HepG2 (cell line): ENCODE measurements around the gene TGM1. TPM values are rescaled to one million over a fixed set of nuclear protein-coding genes. Genes with fewer than 3 reads are reported as not detected.

Source experiments
- ARID3A ChIP-seq: IDR thresholded peaks from 2 replicates; pipeline ENCODE4 v1.6.1; 2012; ENCODE audit warnings: low read depth, low read length, improper control_type of control experiment
- BATF2 ChIP-seq: sonication (generic); formaldehyde crosslinking; IDR thresholded peaks from 2 replicates; pipeline ENCODE4 v1.8.0; 2022; ENCODE audit warnings: mild to moderate bottlenecking, missing genetic modification reagents, moderate library complexity
- CHCHD3 ChIP-seq: sonication (generic); formaldehyde crosslinking; IDR thresholded peaks from 2 replicates; pipeline ENCODE4 v1.8.0; 2022; ENCODE audit warnings: mild to moderate bottlenecking, missing genetic modification reagents, moderate library complexity
- ETV6 ChIP-seq: sonication (generic); formaldehyde crosslinking; conservative IDR thresholded peaks from 2 replicates; pipeline ENCODE4 v1.4.0; 2020; ENCODE audit warnings: missing genetic modification reagents
- FUBP1 ChIP-seq: sonication (generic); formaldehyde crosslinking; IDR thresholded peaks from 2 replicates; pipeline ENCODE4 v1.5.1; 2020; ENCODE audit warnings: missing genetic modification reagents, mild to moderate bottlenecking, borderline replicate concordance
- HMGXB4 ChIP-seq, 2 experiments: sonication (generic) in 1 of 2; formaldehyde crosslinking in 1 of 2; IDR thresholded peaks; 2 replicates each; pipeline versions ENCODE4 v1.4.0 to v1.6.1; 2018 to 2020; ENCODE audit warnings: missing genetic modification reagents in 2 of 2, borderline replicate concordance in 1 of 2, low read depth in 1 of 2, mild to moderate bottlenecking in 1 of 2, missing biosample characterization in 1 of 2
- NFE2L1 ChIP-seq: sonication (generic); formaldehyde crosslinking; IDR thresholded peaks from 2 replicates; pipeline ENCODE4 v1.4.0; 2020; ENCODE audit warnings: missing genetic modification reagents, mild to moderate bottlenecking, borderline replicate concordance
- NONO ChIP-seq, 2 experiments: fragments of 450-650 bp in 1 of 2; sonication (generic) in 1 of 2; formaldehyde crosslinking in 1 of 2; IDR thresholded peaks in 1 of 2; conservative IDR thresholded peaks in 1 of 2; 2 replicates each; pipeline versions ENCODE4 v1.6.1 to v1.8.0; 2017 to 2022; ENCODE audit warnings: mild to moderate bottlenecking in 1 of 2, missing genetic modification reagents in 1 of 2, moderate library complexity in 1 of 2
- SCMH1 ChIP-seq: sonication (generic); formaldehyde crosslinking; IDR thresholded peaks from 2 replicates; pipeline ENCODE4 v1.9.0; 2021; ENCODE audit warnings: missing genetic modification reagents, mild to moderate bottlenecking, borderline replicate concordance
- TBX3 ChIP-seq: fragments of 450-650 bp; IDR thresholded peaks from 2 replicates; pipeline ENCODE4 v1.6.1; 2017; ENCODE audit warnings: antibody characterized with exemption, mild to moderate bottlenecking, inconsistent platforms, borderline replicate concordance
- USF2 ChIP-seq, 2 experiments: sonication (generic) in 1 of 2; formaldehyde crosslinking in 1 of 2; IDR thresholded peaks; 2 replicates each; pipeline versions ENCODE4 v1.5.1 to v1.6.1; 2011 to 2020; ENCODE audit warnings: borderline replicate concordance in 1 of 2, low read depth in 1 of 2, low read length in 1 of 2, mild to moderate bottlenecking in 1 of 2, missing genetic modification reagents in 1 of 2, moderate library complexity in 1 of 2
- ZNF441 ChIP-seq: sonication (generic); formaldehyde crosslinking; IDR thresholded peaks from 2 replicates; pipeline ENCODE4 v1.7.0; 2021; ENCODE audit warnings: missing genetic modification reagents, borderline replicate concordance
- ZNF501 ChIP-seq: sonication (generic); formaldehyde crosslinking; IDR thresholded peaks from 2 replicates; pipeline ENCODE4 v1.5.1; 2020; ENCODE audit warnings: mild to moderate bottlenecking, moderate library complexity, missing genetic modification reagents
- ZNF510 ChIP-seq: sonication (generic); formaldehyde crosslinking; IDR thresholded peaks from 2 replicates; pipeline ENCODE4 v1.4.0; 2020; ENCODE audit warnings: low read depth, mild to moderate bottlenecking, missing genetic modification reagents
- ZNF615 ChIP-seq: sonication (generic); formaldehyde crosslinking; IDR thresholded peaks from 2 replicates; pipeline ENCODE4 v1.5.0; 2020; ENCODE audit warnings: mild to moderate bottlenecking, missing genetic modification reagents, borderline replicate concordance
- ZNF644 ChIP-seq: IDR thresholded peaks from 2 replicates; pipeline ENCODE4 v1.6.1; 2016; ENCODE audit warnings: low read depth
- ZNF879 ChIP-seq: sonication (generic); formaldehyde crosslinking; IDR thresholded peaks from 2 replicates; pipeline ENCODE4 v1.8.1; 2023; ENCODE audit warnings: missing genetic modification reagents
- ZSCAN31 ChIP-seq: sonication (generic); formaldehyde crosslinking; IDR thresholded peaks from 2 replicates; pipeline ENCODE4 v1.5.0; 2020; ENCODE audit warnings: low read depth, mild to moderate bottlenecking, missing genetic modification reagents
- polyA plus RNA-seq, 8 experiments: library from polyadenylated mRNA; depleted of rRNA in 3 of 8; stranded (reverse) in 7 of 8; unstranded in 1 of 8; fragments of >200 nt; fragmentation: Illumina TruSeq in 4 of 8; extraction: Trizol in 4 of 8; gene quantifications; 2 replicates each; pipeline versions ENCODE4 v1.2.1 to v1.2.3, GENCODE V29; 2011 to 2016; ENCODE audit warnings: low read depth in 4 of 8, missing spikeins in 1 of 8, mixed read lengths in 1 of 8; ENCODE audit not compliant: insufficient read depth in 1 of 8
- total RNA-seq, 5 experiments: library from RNA; depleted of rRNA; stranded (reverse); fragments of >200 nt; fragmentation: Illumina TruSeq; extraction: Trizol; gene quantifications; 2 replicates each; pipeline ENCODE4 v1.2.3, GENCODE V29; 2016; ENCODE audit warnings: low read depth in 1 of 5

Gene TGM1
- total and polyA plus RNA-seq, 2 of the 13 experiments (the other 11 are each of a cell fraction or from before 2014, with no cell fraction given) = 3.2 to 10.6 TPM

- no peak for TF ChIP-seq HMGXB4 (CRISPR knock-in tag; IDR thresholded peaks at IDR 0.05; ENCODE audit: borderline replicate concordance in 1 of 2, low read depth in 1 of 2)
- no peak for TF ChIP-seq FUBP1 (CRISPR knock-in tag)
- no peak for TF ChIP-seq ZNF644 (CRISPR knock-in tag)
- no peak for TF ChIP-seq CHCHD3 (CRISPR knock-in tag)
- TF ChIP-seq TBX3 = 0 out of 2 replicates have a peak, but pooled peaks have one; percentile 19
- TF ChIP-seq ZNF510 (CRISPR knock-in tag) = no peak
- TF ChIP-seq ZNF501 (CRISPR knock-in tag) = no peak
- no peak for TF ChIP-seq ETV6
- TF ChIP-seq ARID3A = no peak
- no peak for TF ChIP-seq SCMH1 (CRISPR knock-in tag)
- no peak for TF ChIP-seq ZNF879 (CRISPR knock-in tag)
- TF ChIP-seq NFE2L1 (CRISPR knock-in tag) = no peak
- no peak for TF ChIP-seq ZNF615
- TF ChIP-seq BATF2 = 0 out of 2 replicates have a peak, but pooled peaks have one; percentile 42
- no peak for TF ChIP-seq ZNF441 (CRISPR knock-in tag)
- no peak for TF ChIP-seq USF2 (IDR thresholded peaks at IDR 0.05; ENCODE audit: low read depth, low read length)
- no peak for TF ChIP-seq USF2 (CRISPR knock-in tag; IDR thresholded peaks at IDR 0.05; ENCODE audit: borderline replicate concordance)
- TF ChIP-seq NONO (IDR thresholded peaks at IDR 0.05) = no peak
- no peak for TF ChIP-seq NONO (CRISPR knock-in tag; conservative IDR thresholded peaks at IDR 0.05)
- no peak for TF ChIP-seq ZSCAN31 (CRISPR knock-in tag)
These were observed 8.2 kb downstream of the TGM1 start (continued) for GRCh38 chr14:24254630-24255392.
